ENCODE data around the gene BEND5.

Gene BEND5

DNA sequence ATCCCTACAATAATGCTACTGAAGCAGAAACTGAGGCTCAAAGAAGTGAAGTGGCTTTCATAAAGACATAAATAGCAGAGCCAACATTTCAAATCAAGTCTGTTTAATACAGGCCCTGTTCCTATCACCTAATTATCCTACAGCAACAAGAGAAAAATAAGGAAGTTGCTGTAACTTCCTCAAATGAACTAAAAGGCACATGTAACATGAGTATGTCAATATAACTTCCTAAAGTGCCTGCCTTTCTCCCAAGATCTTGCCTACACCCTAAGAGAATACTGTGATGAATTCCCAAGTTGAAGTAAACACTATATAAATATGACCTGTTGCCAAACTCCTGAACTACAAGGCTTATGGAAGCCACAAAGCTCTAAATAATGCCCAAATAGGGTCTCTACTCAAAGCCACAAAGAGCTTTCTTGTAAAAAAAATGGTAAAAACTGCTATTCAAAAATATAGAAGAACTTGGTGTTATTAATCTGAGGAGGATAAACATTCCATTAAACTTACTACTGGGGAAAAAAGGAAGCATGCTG, 8.6 kb downstream of the BEND5 start:
- no peak overlapping the region for H3K4me3 ChIP-seq (ENCODE audit: low read depth, low read length)

DNA sequence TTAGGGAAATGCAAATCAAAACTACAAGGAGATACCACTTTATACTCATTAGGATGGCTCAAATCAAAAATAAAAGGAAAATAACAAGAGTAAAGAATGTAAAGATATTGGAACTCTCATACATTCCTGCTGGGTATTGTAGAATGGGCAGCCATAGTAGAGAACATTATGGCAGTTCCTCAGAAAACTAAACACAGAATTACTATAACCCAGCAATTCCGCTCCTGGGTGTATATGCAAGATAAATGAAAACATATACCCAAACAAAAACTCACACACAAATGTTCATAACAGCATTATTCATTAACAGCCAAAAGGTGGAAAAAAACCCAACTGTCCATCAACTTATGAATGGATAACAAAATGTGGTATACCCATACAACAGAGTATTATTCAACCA, 11.4 kb downstream of the BEND5 start:
- H3K4me3 ChIP-seq (ENCODE audit: low read depth, low read length): no peak overlapping the region

DNA sequence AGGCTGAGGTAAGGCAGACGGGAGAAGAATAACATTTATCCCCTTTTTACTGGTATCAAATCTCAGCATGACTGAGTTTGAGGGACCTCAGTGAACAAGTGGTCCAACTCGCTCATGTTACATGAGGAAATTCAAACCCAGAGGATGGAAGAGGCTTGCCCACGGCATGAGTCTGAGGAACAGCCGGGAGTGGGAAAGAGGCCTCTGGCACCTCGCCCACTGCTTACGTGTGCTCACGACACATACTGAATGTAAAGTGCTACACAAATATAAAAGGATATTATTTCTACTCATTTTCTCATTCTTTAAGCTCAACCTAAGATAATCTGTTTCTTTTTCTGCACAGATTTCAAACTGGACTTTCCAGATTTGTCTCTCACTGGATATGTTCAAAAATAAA, 14.7 kb downstream of the BEND5 start:
- no peak overlapping the region for H3K4me3 ChIP-seq (ENCODE audit: low read depth, low read length)

DNA sequence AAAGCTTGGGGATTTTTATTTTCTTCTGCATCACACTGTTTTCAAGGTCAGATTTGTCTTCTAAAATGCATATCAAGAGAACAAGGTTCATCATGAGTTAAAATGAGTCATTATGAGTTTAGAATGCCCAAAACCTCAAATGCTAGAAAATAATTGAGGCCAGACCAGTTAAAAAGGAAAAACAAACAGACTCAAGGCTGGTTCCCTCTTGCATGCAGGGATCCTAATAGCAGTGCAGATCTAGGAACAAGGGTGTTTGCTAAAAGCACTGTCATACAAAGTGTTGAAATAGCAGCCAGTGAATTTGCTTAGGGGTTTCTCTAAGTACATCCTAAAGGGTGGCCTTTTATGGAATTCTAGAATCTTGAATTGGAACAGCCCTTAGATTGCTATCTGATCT, 15.3 kb downstream of the BEND5 start:
- no peak overlapping the region for H3K4me3 ChIP-seq (ENCODE audit: low read depth, low read length)

DNA sequence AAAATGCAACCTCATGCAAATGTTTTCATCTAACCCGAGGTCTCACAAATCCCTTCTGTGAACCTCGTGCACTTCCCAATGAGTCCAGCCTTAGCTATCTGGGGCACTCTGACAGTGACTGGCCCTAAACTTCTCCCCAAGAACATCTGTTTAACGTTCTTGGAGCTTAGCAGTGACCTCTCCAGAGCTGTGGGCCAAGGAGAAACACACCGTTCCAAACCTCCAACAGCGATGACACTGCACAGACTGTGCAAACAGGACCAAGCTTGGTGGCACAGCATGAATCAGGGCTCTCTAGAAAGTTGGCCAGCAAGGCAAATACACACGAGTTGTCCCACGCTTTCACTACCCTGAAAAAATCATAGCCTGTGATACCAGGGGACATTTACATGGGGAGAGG, 15.8 kb downstream of the BEND5 start:
- H3K4me3 ChIP-seq (ENCODE audit: low read depth, low read length): no peak overlapping the region

DNA sequence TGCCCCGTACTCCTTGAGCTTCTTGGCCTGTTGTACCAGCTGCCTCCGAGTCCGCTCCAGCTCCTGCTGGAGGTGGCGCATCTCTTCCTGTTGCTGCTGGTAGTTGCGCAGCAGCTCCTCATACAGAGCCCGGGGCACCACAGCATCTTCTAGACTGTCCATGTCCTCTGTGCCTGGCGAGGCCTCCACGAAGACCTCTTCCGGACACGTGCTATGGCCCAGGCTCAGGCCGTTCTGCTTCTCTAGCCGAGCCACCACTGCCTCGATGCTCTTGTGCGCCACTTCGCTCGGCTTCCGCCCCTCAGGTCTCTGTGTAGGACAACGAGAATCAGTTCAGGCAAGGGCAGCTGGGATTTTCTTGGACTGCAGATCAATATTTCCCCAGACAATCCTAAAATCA, 17.7 kb downstream of the BEND5 start:
- no peak overlapping the region for H3K4me3 ChIP-seq (ENCODE audit: low read depth, low read length)

DNA sequence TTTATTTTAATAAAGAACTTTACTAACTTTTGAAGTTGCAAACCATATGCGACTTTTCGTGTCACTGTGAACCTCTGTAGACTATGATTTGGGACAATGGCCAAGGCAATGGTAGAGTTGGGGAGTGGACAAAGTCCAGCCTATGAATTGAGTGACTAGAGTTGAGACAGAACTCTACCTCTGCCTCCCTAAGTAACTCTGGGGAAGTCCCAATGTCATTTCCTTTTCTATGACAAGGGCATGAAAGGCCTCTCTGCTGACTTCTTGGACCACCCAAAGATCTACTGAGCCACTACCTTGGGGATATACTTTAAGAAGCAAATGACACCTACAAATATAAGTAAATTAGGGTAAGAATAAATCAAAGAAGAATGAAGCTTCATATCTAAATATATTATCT, 19.3 kb downstream of the BEND5 start:
- H3K4me3 ChIP-seq (ENCODE audit: low read depth, low read length): no peak overlapping the region

DNA sequence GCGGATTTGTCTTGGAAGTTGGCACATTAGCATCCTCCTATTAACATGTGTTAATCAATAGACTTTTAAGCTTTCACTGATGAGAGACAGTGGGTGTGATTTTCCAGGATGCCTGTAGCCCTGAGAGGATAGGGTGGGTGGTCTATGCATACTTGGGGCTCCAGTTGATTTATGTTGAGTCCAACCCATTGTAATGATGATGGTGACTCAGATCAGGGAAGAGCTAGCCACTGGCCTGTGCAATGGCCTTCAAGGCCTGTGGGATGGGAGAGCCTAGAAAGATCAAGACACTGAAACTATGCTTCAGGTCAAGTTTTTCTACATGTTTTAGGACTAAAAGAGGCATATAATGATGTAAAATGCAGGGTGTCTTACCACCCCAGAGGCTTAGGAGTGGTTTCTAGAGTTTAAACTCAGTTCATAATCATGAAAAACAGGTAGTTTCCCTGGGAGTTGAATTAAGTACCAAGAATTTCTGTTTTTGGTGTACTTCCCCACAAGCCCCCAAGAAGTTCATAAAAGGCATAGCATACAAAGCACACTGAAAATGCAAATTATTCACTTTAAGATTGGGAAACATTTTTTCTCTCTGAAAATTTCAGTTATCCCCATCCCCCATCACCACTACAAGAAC, 19.9 kb downstream of the BEND5 start:
- no peak overlapping the region for H3K4me3 ChIP-seq (ENCODE audit: low read depth, low read length)

DNA sequence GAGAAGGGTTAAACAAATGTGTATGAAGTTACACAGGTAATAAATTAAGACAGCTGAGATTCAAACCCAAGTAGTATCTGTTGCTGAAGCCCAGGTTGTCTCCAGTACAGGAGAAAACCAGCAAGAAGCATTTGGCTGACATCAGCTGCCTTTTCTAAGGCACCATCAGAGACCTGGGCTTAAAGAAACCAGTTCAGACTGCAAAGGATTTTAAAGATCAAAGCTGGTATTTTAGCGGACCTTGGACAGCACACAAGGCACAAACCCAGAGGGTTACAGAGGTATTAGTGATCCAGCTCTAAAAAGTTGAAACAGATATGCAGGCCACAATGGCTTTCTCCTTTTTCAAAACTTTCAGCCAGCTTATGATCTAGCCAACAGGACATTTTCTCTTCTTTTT, 23.4 kb downstream of the BEND5 start:
- no peak overlapping the region for H3K4me3 ChIP-seq (ENCODE audit: low read depth, low read length)

DNA sequence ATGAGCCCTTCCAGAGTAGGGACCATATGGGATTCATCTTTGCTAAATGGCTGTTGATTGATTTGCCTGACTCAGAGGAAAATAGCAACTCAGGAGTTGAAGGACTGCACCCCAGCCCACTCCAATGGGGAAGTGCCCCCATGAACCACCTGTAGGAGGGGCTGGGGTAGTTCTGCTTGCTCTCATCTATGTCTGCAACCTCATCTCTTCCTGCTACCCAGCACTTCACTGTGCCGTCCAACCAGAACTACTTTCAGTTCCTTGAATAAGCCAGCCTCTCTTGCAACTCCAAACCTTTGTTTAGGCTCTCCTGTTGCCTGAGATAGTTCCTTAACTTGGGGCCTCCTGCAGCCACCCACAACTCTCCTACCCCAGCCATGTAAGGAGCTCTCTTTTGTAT, 26.6 kb downstream of the BEND5 start:
- H3K4me3 ChIP-seq (ENCODE audit: low read depth, low read length): no peak overlapping the region

DNA sequence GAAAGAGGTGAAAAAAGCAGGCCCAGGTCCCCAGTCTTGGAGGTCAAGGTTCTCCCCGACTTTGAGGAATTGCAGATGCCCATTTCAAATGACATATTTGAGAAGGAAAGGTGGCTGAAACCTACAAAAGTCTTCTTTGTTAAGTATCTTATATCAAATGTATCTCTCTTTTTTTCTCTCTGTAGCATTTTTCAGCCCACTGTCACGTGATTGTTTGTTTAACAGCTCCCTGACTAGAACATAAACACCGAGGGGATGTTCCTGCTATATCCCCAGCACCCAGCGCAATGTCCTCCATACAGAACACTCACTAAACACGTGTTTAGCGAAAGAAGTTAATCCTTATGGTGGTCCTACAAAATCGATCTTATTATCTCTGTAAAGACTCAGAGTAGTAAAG, 27.6 kb downstream of the BEND5 start:
- H3K4me3 ChIP-seq (ENCODE audit: low read depth, low read length): no peak overlapping the region

DNA sequence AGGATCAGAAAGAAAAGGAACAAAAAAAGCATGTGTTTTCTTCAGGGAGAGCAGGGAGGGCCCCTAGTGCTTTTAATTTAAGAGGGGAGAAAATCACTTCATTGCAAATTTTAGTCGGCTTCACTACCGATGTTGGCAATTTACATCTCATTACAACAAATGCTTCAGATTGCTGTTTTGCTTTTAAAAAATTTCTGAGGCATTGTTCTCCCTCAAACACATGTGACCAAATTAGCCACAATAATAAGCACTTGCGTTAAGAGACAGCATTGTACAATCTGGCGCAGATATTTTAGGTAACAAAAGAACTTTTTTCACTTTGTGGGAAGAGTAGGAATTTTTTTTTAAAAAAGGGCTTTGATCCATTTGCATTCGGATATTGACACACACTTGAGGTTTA, 29.8 kb downstream of the BEND5 start:
- no peak overlapping the region for H3K4me3 ChIP-seq (ENCODE audit: low read depth, low read length)

DNA sequence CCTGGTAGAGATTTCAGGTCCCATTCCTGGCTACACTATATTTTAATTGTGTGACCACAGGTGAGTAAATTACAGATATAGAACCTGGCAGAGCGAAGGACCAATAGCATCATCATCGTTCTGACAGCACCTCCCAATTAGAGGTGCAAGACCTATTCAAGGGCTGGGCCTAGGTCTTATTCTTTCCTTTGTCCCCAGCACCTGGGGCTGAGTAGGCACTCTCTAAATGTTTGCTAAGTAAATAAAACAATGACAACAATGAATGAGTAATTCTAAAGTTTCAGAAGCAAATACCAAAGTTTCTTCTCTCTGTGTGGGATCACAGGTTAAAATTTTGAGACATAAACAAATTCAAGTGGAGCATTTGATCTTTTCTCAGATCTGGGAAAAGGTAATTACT, 32.7 kb downstream of the BEND5 start:
- H3K4me3 ChIP-seq (ENCODE audit: low read depth, low read length): no peak overlapping the region

DNA sequence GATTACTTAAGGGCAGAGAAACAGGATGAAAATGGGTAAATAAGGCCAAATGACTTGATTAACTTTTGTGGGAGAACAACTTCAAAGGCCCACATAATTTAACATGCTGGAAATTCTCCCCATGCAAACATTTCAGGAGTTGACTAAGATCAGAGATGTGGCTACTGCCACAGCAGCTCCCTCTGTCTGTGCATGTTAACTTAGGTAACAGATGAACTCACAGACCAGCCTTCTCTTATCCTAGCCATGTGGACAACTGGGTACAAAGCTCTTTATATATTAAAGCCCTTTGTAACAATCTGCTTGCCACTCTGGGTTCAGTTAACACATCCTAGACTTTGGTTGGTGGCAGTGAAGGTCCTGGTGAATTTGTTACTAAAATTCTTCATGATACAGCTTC, 33.2 kb downstream of the BEND5 start:
- H3K4me3 ChIP-seq (ENCODE audit: low read depth, low read length): no peak overlapping the region

DNA sequence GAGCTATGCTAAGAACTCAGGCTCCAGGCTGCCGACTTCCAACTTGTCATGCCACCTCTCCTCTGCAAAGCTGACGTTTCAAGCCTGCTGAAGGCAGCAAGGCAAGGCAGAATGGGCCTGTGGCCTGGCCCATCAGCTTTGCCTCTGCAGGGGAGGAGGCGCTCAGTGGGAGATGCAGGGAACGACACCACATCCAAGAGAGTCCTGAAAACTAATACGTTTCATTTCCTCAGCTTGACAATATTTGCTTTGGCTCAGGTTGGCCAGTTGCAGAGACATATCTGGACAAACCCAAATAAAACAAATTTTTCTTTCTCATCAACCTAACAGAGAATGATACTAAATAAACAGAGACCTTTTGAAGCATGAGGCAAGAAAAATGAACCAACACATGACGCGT, 35.3 kb downstream of the BEND5 start:
- no peak overlapping the region for H3K4me3 ChIP-seq (ENCODE audit: low read depth, low read length)

DNA sequence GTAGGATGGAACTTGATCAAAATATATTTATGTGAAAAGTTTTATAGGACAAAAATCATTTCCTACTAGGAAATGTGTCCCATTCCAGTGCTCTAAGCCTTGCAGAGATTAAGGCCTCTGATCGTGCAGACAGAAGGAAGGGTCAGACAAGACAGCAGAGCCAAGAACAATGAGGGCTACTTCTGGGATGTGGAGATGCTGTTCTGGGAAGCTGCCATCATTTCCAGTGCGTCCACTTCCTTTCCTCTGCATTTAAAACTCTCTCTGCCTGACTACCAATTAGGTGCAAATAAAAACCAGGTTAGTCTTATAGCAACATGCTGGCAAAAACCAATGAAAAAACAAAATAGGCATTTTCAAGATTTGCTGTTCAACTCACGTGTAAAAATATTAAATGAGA, 36.1 kb downstream of the BEND5 start:
- no peak overlapping the region for H3K4me3 ChIP-seq (ENCODE audit: low read depth, low read length)

DNA sequence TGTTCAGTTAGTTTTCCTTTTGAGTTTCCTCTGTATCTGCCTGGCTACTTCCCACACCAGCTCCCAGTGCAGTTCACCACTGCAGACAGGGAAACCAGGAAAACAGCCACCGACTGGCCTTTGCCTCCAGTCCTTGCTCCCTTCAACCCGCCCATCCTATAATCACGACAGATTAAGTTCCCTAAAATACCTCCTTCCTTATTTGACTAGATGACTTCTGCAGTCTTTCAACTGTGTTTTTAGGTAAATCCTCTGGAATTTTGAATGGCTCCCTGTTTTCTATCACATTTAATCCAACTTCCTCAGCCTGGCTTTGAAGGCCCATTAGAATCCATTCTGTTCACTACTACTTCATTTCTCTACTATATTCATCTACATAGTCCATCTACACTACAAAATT, 37.6 kb downstream of the BEND5 start:
- H3K4me3 ChIP-seq (ENCODE audit: low read depth, low read length): no peak overlapping the region

DNA sequence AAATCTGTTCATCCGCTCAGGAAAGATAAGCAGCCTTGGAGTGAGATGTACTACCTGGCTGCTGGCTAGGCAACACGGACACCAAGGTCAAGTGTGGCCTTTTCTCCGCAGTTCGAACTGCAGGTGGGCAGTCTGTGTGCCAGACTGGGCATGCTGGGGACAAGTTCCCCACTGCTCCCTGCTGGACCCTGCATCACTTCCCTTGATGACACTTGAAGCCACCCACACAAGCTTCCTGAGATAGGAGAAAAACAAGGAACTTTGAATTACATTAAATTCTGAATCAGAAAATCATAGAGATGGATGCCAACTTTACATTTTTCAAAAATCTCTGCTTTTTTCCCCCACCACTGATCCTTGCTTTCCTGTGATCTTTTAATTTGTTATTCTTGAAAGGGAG, 38.3 kb downstream of the BEND5 start:
- no peak overlapping the region for H3K4me3 ChIP-seq (ENCODE audit: low read depth, low read length)

DNA sequence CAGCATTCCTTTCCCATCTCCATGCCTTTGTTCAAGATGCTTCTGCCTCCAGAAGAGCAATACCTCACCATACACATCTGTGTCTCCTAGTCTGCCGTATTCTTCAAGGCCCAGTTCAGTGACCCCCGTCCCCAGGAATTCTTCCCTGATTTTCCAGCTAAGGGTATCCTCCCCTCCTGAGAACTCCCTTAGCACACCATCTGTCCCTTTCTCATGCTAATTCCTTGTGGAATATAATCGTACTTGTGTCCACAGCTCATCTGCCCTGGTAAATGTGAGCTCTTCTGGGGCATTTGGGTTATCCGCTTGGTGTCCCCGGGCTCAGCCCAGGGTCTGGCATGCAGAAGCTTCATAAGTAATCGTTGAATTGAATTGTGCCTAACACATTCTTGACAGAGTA, 40.9 kb downstream of the BEND5 start:
- no peak overlapping the region for H3K4me3 ChIP-seq (ENCODE audit: low read depth, low read length)

DNA sequence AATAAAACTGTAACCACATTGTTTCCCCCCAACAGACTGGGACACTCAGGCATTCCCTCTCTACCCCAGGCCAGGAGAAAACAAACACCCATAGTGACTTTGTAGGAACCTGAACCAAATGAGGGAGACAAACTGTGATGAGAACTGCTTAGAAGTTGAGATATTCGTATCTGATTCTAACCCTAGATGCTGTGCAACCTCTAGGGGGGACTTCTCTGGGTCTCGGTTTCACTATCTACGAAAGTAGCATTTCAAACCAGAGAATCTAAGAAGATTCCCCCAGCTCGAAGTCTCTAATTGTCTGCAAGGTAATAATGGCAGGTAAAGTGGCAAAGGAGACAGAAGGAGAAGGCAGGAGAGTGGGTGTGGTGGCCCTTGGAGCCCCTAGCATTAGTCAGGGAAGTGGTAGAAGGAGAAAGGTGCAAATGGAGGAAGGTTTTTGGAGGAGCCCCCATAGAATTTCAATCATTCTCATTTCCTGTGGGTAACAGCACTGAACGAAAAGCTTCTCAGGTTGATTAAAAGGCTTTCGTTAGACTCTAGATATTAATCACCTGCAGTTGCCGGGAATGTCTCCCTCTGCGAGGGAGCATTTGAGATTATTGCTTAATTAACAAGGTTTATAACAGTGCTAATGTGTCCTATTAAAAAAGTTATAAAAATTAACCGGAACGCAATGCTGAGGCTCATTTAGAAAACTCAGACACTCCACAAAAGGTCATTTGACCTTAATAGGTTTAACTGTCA, 46.4 kb downstream of the BEND5 start:
- H3K4me3 ChIP-seq (ENCODE audit: low read depth, low read length): no peak overlapping the region

DNA sequence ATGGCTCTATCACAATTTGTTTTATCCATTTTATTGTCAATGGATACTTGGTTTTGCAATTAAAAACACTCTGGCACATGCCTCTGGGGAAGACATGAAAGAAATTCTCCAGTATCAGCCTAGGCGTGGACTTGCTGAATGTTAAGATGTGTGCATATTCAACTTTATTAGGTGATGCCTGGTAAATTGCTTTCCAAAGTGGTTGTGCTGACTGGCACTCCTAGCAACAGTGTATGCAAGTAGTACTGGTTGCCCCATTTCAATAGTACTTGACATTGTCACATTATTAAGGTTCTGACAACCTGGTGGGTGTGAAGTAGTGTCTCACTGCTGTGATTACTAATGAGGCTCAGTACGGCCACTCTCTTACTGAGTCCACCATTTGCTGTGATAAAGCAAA, 48.1 kb downstream of the BEND5 start:
- no peak overlapping the region for H3K4me3 ChIP-seq (ENCODE audit: low read depth, low read length)

DNA sequence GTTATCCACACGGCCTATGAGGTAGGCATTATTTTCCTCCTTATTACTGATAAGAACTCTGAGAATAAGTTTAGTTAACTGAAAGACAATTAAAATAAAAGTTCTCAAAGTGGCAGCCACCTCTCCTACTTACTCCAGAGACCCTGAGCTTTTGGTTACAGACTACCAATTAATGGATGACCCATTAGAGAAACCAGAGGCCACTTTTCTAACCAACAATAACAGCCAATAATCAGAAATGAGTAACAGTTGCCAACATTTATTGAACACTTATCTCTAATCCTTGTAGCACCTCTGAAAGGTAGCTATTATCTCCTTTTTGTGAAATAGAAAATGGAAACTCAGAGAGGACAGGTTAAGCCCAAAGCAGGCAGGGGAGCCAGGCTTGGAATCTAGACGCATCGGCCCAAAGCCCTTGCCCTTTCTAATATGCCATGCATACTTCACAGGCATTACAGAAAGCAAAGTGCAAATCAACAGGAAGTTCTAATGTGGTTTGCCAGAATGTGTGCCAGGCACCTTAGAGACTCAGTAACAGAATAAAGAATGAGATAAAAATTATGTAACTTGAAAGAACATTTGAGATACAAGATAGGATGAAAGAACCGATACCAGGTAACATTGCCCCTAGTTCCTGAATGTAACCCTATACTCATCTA, 50.0 kb downstream of the BEND5 start:
- no peak overlapping the region for H3K4me3 ChIP-seq (ENCODE audit: low read depth, low read length)
